ENCODE data around the gene PLA2G6.

DNA sequence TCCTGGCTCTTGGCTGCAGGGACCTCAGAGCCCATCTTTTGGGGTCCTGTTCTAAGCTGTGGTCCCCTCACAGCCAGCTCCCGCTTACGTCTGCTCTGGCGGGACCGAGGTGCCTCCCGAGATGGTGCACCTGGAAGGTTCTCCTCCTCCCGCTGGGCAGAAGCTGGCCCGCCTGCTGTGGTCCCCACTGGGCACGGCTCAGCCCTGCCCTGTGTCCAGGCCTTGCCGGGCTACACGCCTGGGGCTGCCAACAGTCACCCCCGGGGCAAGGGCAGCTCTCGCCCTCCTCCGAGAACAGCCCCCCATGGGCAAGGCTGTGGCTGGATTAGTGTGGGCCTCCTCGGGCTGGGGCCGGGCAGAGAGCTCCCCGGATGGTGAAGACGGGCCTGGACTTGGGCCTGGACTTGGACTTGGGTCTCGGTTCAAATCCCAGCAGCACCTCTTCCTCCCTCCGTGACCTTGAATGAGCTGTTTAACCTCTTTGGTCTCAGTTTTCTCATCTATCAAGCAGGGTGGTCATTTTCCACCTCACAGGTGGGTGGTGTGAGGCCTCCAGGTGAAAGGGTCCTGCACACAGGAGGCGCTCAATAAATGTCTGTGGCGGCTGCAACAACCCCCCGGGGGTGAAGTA, 72.1 kb downstream of the PLA2G6 start:
- TF ChIP-seq, protein P1, sequence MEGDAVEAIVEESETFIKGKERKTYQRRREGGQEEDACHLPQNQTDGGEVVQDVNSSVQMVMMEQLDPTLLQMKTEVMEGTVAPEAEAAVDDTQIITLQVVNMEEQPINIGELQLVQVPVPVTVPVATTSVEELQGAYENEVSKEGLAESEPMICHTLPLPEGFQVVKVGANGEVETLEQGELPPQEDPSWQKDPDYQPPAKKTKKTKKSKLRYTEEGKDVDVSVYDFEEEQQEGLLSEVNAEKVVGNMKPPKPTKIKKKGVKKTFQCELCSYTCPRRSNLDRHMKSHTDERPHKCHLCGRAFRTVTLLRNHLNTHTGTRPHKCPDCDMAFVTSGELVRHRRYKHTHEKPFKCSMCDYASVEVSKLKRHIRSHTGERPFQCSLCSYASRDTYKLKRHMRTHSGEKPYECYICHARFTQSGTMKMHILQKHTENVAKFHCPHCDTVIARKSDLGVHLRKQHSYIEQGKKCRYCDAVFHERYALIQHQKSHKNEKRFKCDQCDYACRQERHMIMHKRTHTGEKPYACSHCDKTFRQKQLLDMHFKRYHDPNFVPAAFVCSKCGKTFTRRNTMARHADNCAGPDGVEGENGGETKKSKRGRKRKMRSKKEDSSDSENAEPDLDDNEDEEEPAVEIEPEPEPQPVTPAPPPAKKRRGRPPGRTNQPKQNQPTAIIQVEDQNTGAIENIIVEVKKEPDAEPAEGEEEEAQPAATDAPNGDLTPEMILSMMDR (conservative IDR thresholded peaks at IDR 0.05; ENCODE audit: low read length) = no peak
- no peak for TF ChIP-seq EZH2phosphoT487 (IDR thresholded peaks at IDR 0.05; ENCODE audit: borderline replicate concordance, low read depth, low read length)

Measured in OCI-LY7 (cell line).